Psoas muscle (tissue), 7 donors: Measurements from ENCODE around the gene LASP1NB.

Experiments used
- ATAC-seq, 4 donors: fragments of 200-7000 bp; cut with Tn5 transposase; one replicate each; pipeline ENCODE4 v1.9.1; 2020; ENCODE audit warnings: moderate library complexity in 3 of 4, mild to moderate bottlenecking in 2 of 4
- DNase-seq, 2 donors: peaks; one replicate each; pipeline ENCODE4 v3.0.0-alpha.2; 2020
- H3K27ac ChIP-seq: fragments of 200-600 bp; one replicate; pipeline ENCODE4 v1.8.0; 2022
- H3K27me3 ChIP-seq, 3 donors: fragments of 200-600 bp in 1 of 3; one replicate each; pipeline versions ENCODE4 v1.6.1 to v1.8.0; 2013 to 2022; ENCODE audit warnings: low read length in 2 of 3, mild to moderate bottlenecking in 2 of 3, moderate library complexity in 1 of 3; ENCODE audit not compliant: insufficient read depth in 3 of 3
- H3K36me3 ChIP-seq, 2 donors: fragments of 200-600 bp in 1 of 2; one replicate each; pipeline versions ENCODE4 v1.6.1 to v1.8.0; 2013 to 2022; ENCODE audit warnings: low read depth in 1 of 2, mild to moderate bottlenecking in 1 of 2, moderate library complexity in 1 of 2; ENCODE audit not compliant: insufficient read depth in 1 of 2
- H3K4me1 ChIP-seq: fragments of 200-600 bp; one replicate; pipeline ENCODE4 v1.8.0; 2022
- H3K4me3 ChIP-seq: fragments of 200-600 bp; one replicate; pipeline ENCODE4 v1.8.0; 2022; ENCODE audit warnings: mild to moderate bottlenecking
- H3K9me3 ChIP-seq: fragments of 200-600 bp; one replicate; pipeline ENCODE4 v1.8.0; 2022
- CTCF ChIP-seq: fragments of 200-600 bp; IDR thresholded peaks from one replicate; pipeline ENCODE4 v1.8.0; 2022; ENCODE audit warnings: antibody characterized with exemption
- WGBS, 3 donors: extraction: QIAGEN DNeasy Blood & Tissue Kit; methylation state at CpG; one replicate each; pipeline versions ENCODE4 v1.1.6 to v1.1.7; 2013; 5-methylcytosine and 5-hydroxymethylcytosine counted together
- intact Hi-C, 2 donors: fragments of 100-400 bp; cut with DNase I; formaldehyde crosslinking; loops; one replicate each; pipeline versions ENCODE4 v1.11.0 to v1.14.2; 2022
- donor health status: healthy with polysubstance abuse.
- donor health status: DM: no; HTN: no; CAD: no; lungs with moderate emphysema.
- donor health status: Bipolar disorder and iron deficiency.
- donor health status: healthy.
- donor health status: DM: yes; HTN: yes; CAD: no.
- donor health status: DM: no; HTN: no; CAD: no.
- donor health status: DM: yes; HTN: yes; CAD: no.

Gene LASP1NB

GRCh38 chr17:38925263-38925995 lies at the start of gene LASP1NB:
Gene LASP1NB (plus strand): TSS chr17:38925614.
- no peak within 1 kb of the TSS for H3K4me3 ChIP-seq
- peak; percentile 35 to 67 for DNase-seq
- H3K36me3 ChIP-seq, result no peaks in the 10 kb centered on the region
- 51 to 64% (median 60%) methylated on average over 14 of the region's 14 CpGs for WGBS, 3 donors
- no peaks in the 10 kb centered on the region for H3K9me3 ChIP-seq
- ATAC-seq, result no peak
- intact Hi-C loops, result no loop called here
- no peaks in the 10 kb centered on the region for H3K27me3 ChIP-seq
- no peak for TF ChIP-seq CTCF
- no peak within 1 kb of the TSS for H3K27ac ChIP-seq
- H3K4me1 ChIP-seq, result peaks cover 10% of the 10 kb centered on the region

- DNase-seq (no peak), ATAC-seq (no peak)
- WGBS, 3 donors, result 55 to 68% (median 67%) methylated on average over 7 of the region's 7 CpGs
- no peaks in the 10 kb centered on the region for H3K9me3 ChIP-seq
- no peak overlapping the region for H3K27ac ChIP-seq
- intact Hi-C loops, result no loop called here
- peaks cover 0 to 26% of the 10 kb centered on the region in 2 donors for H3K36me3 ChIP-seq
- no peak for TF ChIP-seq CTCF
- H3K27me3 ChIP-seq, result no peaks in the 10 kb centered on the region
- H3K4me3 ChIP-seq, result no peak overlapping the region
- peaks cover 52% of the 10 kb centered on the region for H3K4me1 ChIP-seq
These were observed 48.1 kb upstream of the LASP1NB start for GRCh38 chr17:38877130-38877851.

- Histone ChIP-seq H3K36me3 (peaks cover 0 to 29% of the 10 kb centered on the region in 2 donors), H3K4me1 (peaks cover 35% of the 10 kb centered on the region), H3K27me3 (no peaks in the 10 kb centered on the region), H3K9me3 (no peaks in the 10 kb centered on the region), H3K4me3 (no peak overlapping the region), H3K27ac (no peak overlapping the region)
- WGBS, 3 donors, result 35 to 48% (median 42%) methylated on average over 6 of the region's 6 CpGs
- intact Hi-C loops, result no loop called here
- no peak for TF ChIP-seq CTCF
- ATAC-seq (peak in 3 of 4 donors; percentile 39 to 53 (median 51)), DNase-seq (peak in 1 of 2 donors; percentile 53)
These were observed 45.3 kb upstream of the LASP1NB start for GRCh38 chr17:38879878-38880665.

GRCh38 chr17:38881600-38882191 lies 43.7 kb upstream of the LASP1NB start:
- H3K4me1 ChIP-seq, result peaks cover 33% of the 10 kb centered on the region
- H3K4me3 ChIP-seq, result no peak overlapping the region
- no peak for TF ChIP-seq CTCF
- intact Hi-C loops, result no loop called here
- 29 to 39% (median 36%) methylated on average over 8 of the region's 8 CpGs for WGBS, 3 donors
- H3K27ac ChIP-seq, result peak overlapping the region; percentile 16
- ATAC-seq, result peak; percentile 39 to 57 (median 52)
- H3K9me3 ChIP-seq, result no peaks in the 10 kb centered on the region
- peaks cover 0 to 29% of the 10 kb centered on the region in 2 donors for H3K36me3 ChIP-seq
- peak; percentile 75 to 85 for DNase-seq
- no peaks in the 10 kb centered on the region for H3K27me3 ChIP-seq
